Subcutaneous abdominal adipose tissue (tissue), 5 donors: ENCODE results near the gene PRKCE.
A peak's percentile ranks its signal among the peaks of the same experiment; 100 is the strongest.

Source experiments
- H3K27ac ChIP-seq: one replicate; pipeline ENCODE4 v1.7.0; 2013; ENCODE audit warnings: low read depth, mild to moderate bottlenecking, inconsistent platforms, low read length, moderate library complexity
- H3K27me3 ChIP-seq, 5 donors: one replicate each; pipeline ENCODE4 v1.7.0; 2013; ENCODE audit warnings: low read length in 5 of 5, inconsistent platforms in 1 of 5; ENCODE audit not compliant: control insufficient read depth in 5 of 5, insufficient read depth in 4 of 5
- H3K36me3 ChIP-seq, 5 donors: one replicate each; pipeline ENCODE4 v1.7.0; 2013; ENCODE audit warnings: low read length in 5 of 5; ENCODE audit not compliant: control insufficient read depth in 5 of 5, insufficient read depth in 5 of 5
- H3K4me1 ChIP-seq, 5 donors: one replicate each; pipeline ENCODE4 v1.7.0; 2013; ENCODE audit warnings: low read length in 5 of 5, mild to moderate bottlenecking in 3 of 5, moderate library complexity in 1 of 5; ENCODE audit not compliant: control insufficient read depth in 5 of 5, insufficient read depth in 5 of 5
- H3K4me3 ChIP-seq, 5 donors: one replicate each; pipeline ENCODE4 v1.7.0; 2013; ENCODE audit warnings: low read length in 5 of 5, low read depth in 1 of 5
- H3K9ac ChIP-seq, 5 donors: one replicate each; pipeline ENCODE4 v1.7.0; 2013; ENCODE audit warnings: low read length in 5 of 5, mild to moderate bottlenecking in 4 of 5, moderate library complexity in 3 of 5
- H3K9me3 ChIP-seq, 5 donors: one replicate each; pipeline ENCODE4 v1.7.0; 2013; ENCODE audit warnings: low read length in 5 of 5; ENCODE audit not compliant: control insufficient read depth in 5 of 5
- donor health status: healthy.
- donor health status: healthy.
- donor health status: healthy.
- donor health status: healthy.
- donor health status: healthy.

PRKCE gene

GRCh38 chr2:46091004-46091403, 439.5 kb downstream of the PRKCE start:
- Histone ChIP-seq H3K9ac (no peak overlapping the region), H3K4me3 (no peak overlapping the region), H3K27me3 (no peaks in the 10 kb centered on the region), H3K27ac (no peak overlapping the region), H3K36me3 (peaks cover 10 to 27% (median 24%) of the 10 kb centered on the region in 5 donors), H3K9me3 (no peaks in the 10 kb centered on the region), H3K4me1 (peaks cover 0 to 26% (median 6%) of the 10 kb centered on the region in 5 donors)

DNA sequence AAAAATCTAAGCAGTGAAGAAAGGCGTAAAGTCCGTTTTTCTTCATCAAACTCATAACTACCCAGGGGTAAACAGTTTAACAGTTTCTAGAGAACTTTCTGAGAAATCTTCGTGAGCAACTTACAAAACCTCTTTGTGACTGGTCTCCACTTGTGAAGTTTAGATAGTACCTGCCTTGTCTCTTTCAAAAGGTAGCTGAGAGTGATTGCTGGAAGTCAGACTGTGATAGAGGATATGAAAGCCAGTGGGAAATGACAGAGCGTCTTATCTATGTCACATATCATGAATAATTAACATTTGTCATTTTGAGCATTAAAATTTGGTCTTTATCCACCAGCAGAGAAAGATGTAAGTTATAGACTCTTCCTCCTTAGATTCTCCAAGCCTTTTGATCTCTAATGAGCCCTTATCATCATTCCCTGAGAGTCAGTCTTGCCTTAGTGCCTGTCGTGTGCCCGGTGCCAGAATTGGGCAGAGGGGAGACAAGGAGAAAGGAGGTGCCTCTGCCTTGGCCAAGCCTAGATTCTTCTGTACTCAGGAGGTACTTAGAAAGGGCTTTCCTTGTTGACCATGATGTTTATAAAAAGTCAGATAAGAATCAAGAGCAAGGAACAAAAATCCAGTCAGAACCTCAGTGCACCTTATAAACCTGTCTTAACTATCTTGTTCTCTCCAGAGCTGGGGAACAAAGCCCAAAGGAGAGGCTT, 440.6 kb downstream of the PRKCE start:
- H3K27me3 ChIP-seq = no peaks in the 10 kb centered on the region
- H3K4me3 ChIP-seq = no peak overlapping the region
- H3K27ac ChIP-seq = no peak overlapping the region
- peaks cover 0 to 17% (median 3%) of the 10 kb centered on the region in 5 donors for H3K4me1 ChIP-seq
- peaks cover 10 to 22% (median 18%) of the 10 kb centered on the region in 5 donors for H3K36me3 ChIP-seq
- no peaks in the 10 kb centered on the region for H3K9me3 ChIP-seq
- no peak overlapping the region for H3K9ac ChIP-seq

GRCh38 chr2:46094689-46095088, 443.2 kb downstream of the PRKCE start:
- Histone ChIP-seq H3K4me1 (peaks cover 0 to 29% (median 9%) of the 10 kb centered on the region in 5 donors), H3K4me3 (no peak overlapping the region), H3K9ac (no peak overlapping the region), H3K27ac (no peak overlapping the region), H3K9me3 (no peaks in the 10 kb centered on the region), H3K36me3 (no peaks in the 10 kb centered on the region), H3K27me3 (no peaks in the 10 kb centered on the region)

DNA sequence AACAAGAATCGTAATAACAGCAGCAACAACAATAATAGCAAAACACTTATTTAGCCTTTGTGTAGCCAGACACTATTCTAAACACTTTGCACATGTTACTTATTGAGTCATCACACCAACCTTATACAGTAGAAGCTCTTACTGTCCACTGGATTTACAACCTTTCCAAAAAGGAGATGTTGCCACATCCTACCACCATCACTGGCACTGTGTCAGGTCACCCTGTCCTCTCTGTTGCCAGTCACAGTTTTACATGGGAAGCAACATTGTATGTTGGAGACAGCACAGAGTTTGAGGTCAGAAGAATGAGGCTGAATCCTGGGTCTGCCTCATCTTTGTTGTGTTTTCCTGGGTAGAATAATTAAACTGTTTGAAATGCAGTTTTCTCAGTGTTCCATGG, 444.4 kb downstream of the PRKCE start:
- no peaks in the 10 kb centered on the region for H3K9me3 ChIP-seq
- H3K4me3 ChIP-seq = no peak overlapping the region
- no peaks in the 10 kb centered on the region for H3K27me3 ChIP-seq
- H3K4me1 ChIP-seq = peaks cover 0 to 22% (median 9%) of the 10 kb centered on the region in 5 donors
- no peak overlapping the region for H3K27ac ChIP-seq
- H3K9ac ChIP-seq = no peak overlapping the region
- no peaks in the 10 kb centered on the region for H3K36me3 ChIP-seq

DNA sequence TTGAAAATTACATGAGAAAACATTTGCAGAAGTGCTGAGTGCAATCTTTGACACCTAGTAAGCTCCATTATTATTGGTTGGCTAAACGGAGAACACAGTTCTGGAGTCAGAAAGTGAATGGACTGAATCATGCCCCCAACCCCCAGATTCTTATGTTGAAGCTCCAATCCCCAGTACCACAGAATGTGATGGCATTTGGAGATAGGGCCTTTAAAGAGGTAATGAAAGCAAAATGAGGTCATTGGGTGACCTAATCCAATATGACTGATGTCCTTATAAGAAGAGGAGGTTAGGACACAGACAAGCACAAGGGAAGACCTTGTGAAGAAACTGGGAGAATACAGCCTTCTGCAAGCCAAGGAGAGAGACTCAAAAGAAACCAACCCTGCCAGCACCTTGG, 444.8 kb downstream of the PRKCE start:
- H3K27ac ChIP-seq = no peak overlapping the region
- H3K9me3 ChIP-seq = no peaks in the 10 kb centered on the region

GRCh38 chr2:46097714-46098480, 446.4 kb downstream of the PRKCE start:
- peak overlapping the region; percentile 82 for H3K27ac ChIP-seq
- no peaks in the 10 kb centered on the region for H3K36me3 ChIP-seq
- H3K4me1 ChIP-seq = peaks cover 0 to 18% (median 7%) of the 10 kb centered on the region in 5 donors
- peak overlapping the region in 2 of 5 donors; percentile 28 to 31 for H3K9ac ChIP-seq
- H3K9me3 ChIP-seq = no peaks in the 10 kb centered on the region
- no peaks in the 10 kb centered on the region for H3K27me3 ChIP-seq
- no peak overlapping the region for H3K4me3 ChIP-seq

More for the DNA sequence above, 444.8 kb downstream of the PRKCE start:
- Histone ChIP-seq H3K4me1 (peaks cover 0 to 21% (median 7%) of the 10 kb centered on the region in 5 donors), H3K9ac (no peak overlapping the region), H3K4me3 (no peak overlapping the region), H3K27me3 (no peaks in the 10 kb centered on the region), H3K36me3 (no peaks in the 10 kb centered on the region)

GRCh38 chr2:46098621-46099062, 447.2 kb downstream of the PRKCE start:
- Histone ChIP-seq H3K36me3 (no peaks in the 10 kb centered on the region), H3K4me1 (peaks cover 0 to 18% (median 7%) of the 10 kb centered on the region in 5 donors), H3K9me3 (no peaks in the 10 kb centered on the region), H3K27ac (peak overlapping the region; percentile 82), H3K4me3 (no peak overlapping the region), H3K9ac (no peak overlapping the region), H3K27me3 (no peaks in the 10 kb centered on the region)

GRCh38 chr2:46101557-46102220, 450.2 kb downstream of the PRKCE start:
- Histone ChIP-seq H3K4me1 (peaks cover 0 to 18% (median 7%) of the 10 kb centered on the region in 5 donors), H3K4me3 (no peak overlapping the region), H3K36me3 (no peaks in the 10 kb centered on the region), H3K9ac (no peak overlapping the region), H3K27ac (no peak overlapping the region), H3K27me3 (no peaks in the 10 kb centered on the region), H3K9me3 (peaks cover 0 to 3% (median 0%) of the 10 kb centered on the region in 5 donors)

DNA sequence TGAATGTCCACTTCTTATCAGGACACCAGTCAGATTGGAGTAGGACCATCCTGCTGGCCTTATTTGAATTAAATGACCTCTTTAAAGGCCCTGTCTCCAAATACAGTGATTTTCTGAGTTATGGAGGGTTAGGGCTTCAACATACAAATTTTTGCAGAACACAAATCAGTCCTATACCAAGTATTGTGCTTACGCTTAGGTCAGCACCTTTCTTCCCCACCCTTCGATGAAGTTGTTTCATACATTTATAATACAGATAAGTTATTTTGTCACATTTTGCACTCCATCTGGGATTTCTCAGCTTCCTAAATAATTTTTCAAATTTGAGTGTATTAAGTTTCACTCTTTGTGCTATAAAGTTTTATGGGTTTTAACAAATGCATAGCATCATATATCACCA, 455.2 kb downstream of the PRKCE start:
- no peaks in the 10 kb centered on the region for H3K27me3 ChIP-seq
- H3K27ac ChIP-seq = no peak overlapping the region
- H3K4me1 ChIP-seq = no peaks in the 10 kb centered on the region
- no peaks in the 10 kb centered on the region for H3K36me3 ChIP-seq
- no peak overlapping the region for H3K9ac ChIP-seq
- H3K4me3 ChIP-seq = no peak overlapping the region
- peaks cover 0 to 4% (median 0%) of the 10 kb centered on the region in 5 donors for H3K9me3 ChIP-seq

DNA sequence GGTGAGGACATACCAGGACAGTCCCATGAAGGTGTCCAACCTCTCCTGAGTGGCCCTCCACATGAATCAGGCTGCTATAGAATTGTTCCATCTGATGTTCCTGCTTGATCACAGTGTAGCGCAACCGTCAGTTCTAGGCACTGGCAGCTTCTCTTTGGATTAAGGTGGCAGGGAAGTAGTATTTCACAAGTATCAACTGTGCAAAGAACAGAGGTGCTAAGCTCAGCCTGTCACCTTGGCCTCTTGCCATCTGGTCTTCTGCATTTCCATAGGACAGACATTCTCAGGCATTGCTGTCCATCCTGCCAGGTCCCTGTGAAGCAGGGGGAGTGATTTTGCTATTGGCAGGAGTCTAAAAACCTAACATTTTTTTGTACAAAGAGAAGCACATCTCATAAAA, 463.5 kb downstream of the PRKCE start:
- Histone ChIP-seq H3K27me3 (no peaks in the 10 kb centered on the region), H3K9me3 (peaks cover 0 to 5% (median 0%) of the 10 kb centered on the region in 5 donors), H3K4me3 (no peak overlapping the region), H3K9ac (no peak overlapping the region), H3K4me1 (peaks cover 2 to 39% (median 13%) of the 10 kb centered on the region in 5 donors), H3K27ac (no peak overlapping the region), H3K36me3 (no peaks in the 10 kb centered on the region)
